H1 (cell line): ENCODE measurements around the gene WFDC10A. TPM values are rescaled to one million over a fixed set of nuclear protein-coding genes. Genes with fewer than 3 reads are reported as not detected.
"Not testable (repeated sequence)": the region's sequence is repeated elsewhere in the genome, so short reads cannot be mapped to it uniquely, and the experiment has no call there.

Source experiments
- CTCF ChIA-PET: fragments of 300-600 bp; sonication (Branson Sonifier 250); formaldehyde crosslinking; loops from one replicate; lab custom pipeline; 2021; ENCODE audit not compliant: partially characterized antibody; lab: Charles Lee
- POLR2A ChIA-PET: fragments of 300-600 bp; sonication (Branson Sonifier 250); formaldehyde crosslinking; loops from one replicate; lab custom pipeline; 2021; ENCODE audit warnings: inconsistent platforms; ENCODE audit not compliant: partially characterized antibody; lab: Charles Lee
- DNase-seq, 2 experiments: peaks; one replicate each; pipeline versions ENCODE4 v3.0.0 to v3.0.0-alpha.2; 2010 to 2022; ENCODE audit warnings: low spot score in 2 of 2, low read depth in 1 of 2, mixed read lengths in 1 of 2
- FAIRE-seq: peaks from 2 replicates; lab custom pipeline; 2011; peaks lifted over from hg19 to GRCh38; lab: Jason Lieb, UNC
- H2AFZ ChIP-seq: 2 replicates; pipeline ENCODE4 v1.8.1; 2012; ENCODE audit warnings: low read length, inconsistent platforms
- H2AK5ac ChIP-seq: 2 replicates; pipeline ENCODE4 v1.6.1; 2013; ENCODE audit warnings: low read depth, low read length
- H2BK120ac ChIP-seq: replicated peaks from 2 replicates; pipeline ENCODE3; 2013; ENCODE audit warnings: low read depth, low read length, inconsistent platforms
- H2BK12ac ChIP-seq: 2 replicates; pipeline ENCODE4 v1.6.1; 2013; ENCODE audit warnings: low read depth, low read length
- H2BK15ac ChIP-seq: 2 replicates; pipeline ENCODE4 v1.6.1; 2013; ENCODE audit warnings: low read length
- H2BK20ac ChIP-seq: 2 replicates; pipeline ENCODE4 v1.6.1; 2013; ENCODE audit warnings: low read length
- H2BK5ac ChIP-seq: 2 replicates; pipeline ENCODE4 v1.6.1; 2013; ENCODE audit warnings: low read depth, low read length
- H3K14ac ChIP-seq: 2 replicates; pipeline ENCODE4 v1.6.1; 2013; ENCODE audit warnings: inconsistent platforms; ENCODE audit not compliant: insufficient read length
- H3K18ac ChIP-seq: 2 replicates; pipeline ENCODE4 v1.6.1; 2013; ENCODE audit warnings: low read length; ENCODE audit errors: extremely low read depth
- H3K23ac ChIP-seq: 2 replicates; pipeline ENCODE4 v1.6.1; 2013; ENCODE audit warnings: inconsistent platforms; ENCODE audit not compliant: insufficient read length
- H3K23me2 ChIP-seq: 2 replicates; pipeline ENCODE4 v1.6.1; 2013; ENCODE audit warnings: low read depth, low read length
- H3K27ac ChIP-seq: 2 replicates; pipeline ENCODE4 v1.6.1; 2011; ENCODE audit warnings: low read depth, low read length, inconsistent platforms
- H3K27me3 ChIP-seq, 4 experiments: replicated peaks in 1 of 4; 1 replicate in 1 of 4; 2 replicates in 3 of 4; pipeline versions ENCODE4 v1.6.1 to v1.8.1; 2011 to 2013; ENCODE audit warnings: low read length in 3 of 4, mild to moderate bottlenecking in 3 of 4, inconsistent platforms in 2 of 4, mixed read lengths in 2 of 4, moderate library complexity in 1 of 4; ENCODE audit not compliant: control insufficient read depth in 3 of 4, insufficient read depth in 3 of 4; ENCODE audit errors: extremely low read depth in 1 of 4
- H3K36me3 ChIP-seq, 4 experiments: 2 replicates each; pipeline versions ENCODE4 v1.6.1 to v1.8.1; 2011 to 2013; ENCODE audit warnings: mild to moderate bottlenecking in 4 of 4, low read length in 3 of 4, moderate library complexity in 2 of 4, control low read depth in 1 of 4, inconsistent platforms in 1 of 4; ENCODE audit not compliant: insufficient read depth in 4 of 4, control insufficient read depth in 2 of 4
- H3K4ac ChIP-seq: replicated peaks from 2 replicates; pipeline ENCODE3; 2013; ENCODE audit warnings: low read length, low read depth, mixed read lengths, inconsistent platforms; ENCODE audit not compliant: insufficient read length
- H3K4me1 ChIP-seq, 4 experiments: replicated peaks in 1 of 4; 1 replicate in 1 of 4; 2 replicates in 3 of 4; pipeline versions ENCODE4 v1.6.1 to v1.8.1; 2011 to 2013; ENCODE audit warnings: low read length in 3 of 4, inconsistent platforms in 2 of 4, mixed read lengths in 1 of 4; ENCODE audit not compliant: insufficient read depth in 4 of 4, control insufficient read depth in 3 of 4
- H3K4me2 ChIP-seq, 2 experiments: 2 replicates each; pipeline versions ENCODE4 v1.6.1 to v1.8.1; 2011 to 2013; ENCODE audit warnings: low read depth in 2 of 2, low read length in 2 of 2, control low read depth in 1 of 2, inconsistent platforms in 1 of 2, mild to moderate bottlenecking in 1 of 2; ENCODE audit not compliant: insufficient read depth in 1 of 2
- H3K4me3 ChIP-seq, 4 experiments: fragments of 200-600, 300-600 bp in 1 of 4; sonication (generic), shearing (Covaris generic), sonication (Bioruptor Twin) in 1 of 4; 2 replicates each; pipeline versions ENCODE4 v1.5.1 to v1.8.1; 2011 to 2016; ENCODE audit warnings: low read length in 4 of 4, low read depth in 3 of 4, control low read depth in 2 of 4, inconsistent platforms in 2 of 4, mild to moderate bottlenecking in 2 of 4, mixed read lengths in 1 of 4, moderate library complexity in 1 of 4; ENCODE audit not compliant: insufficient read depth in 2 of 4; ENCODE audit errors: extremely low read depth in 1 of 4
- H3K56ac ChIP-seq: replicated peaks from 2 replicates; pipeline ENCODE3; 2013; ENCODE audit warnings: low read depth, mild to moderate bottlenecking, mixed read lengths, low read length, inconsistent platforms; ENCODE audit not compliant: insufficient read length
- H3K79me1 ChIP-seq: 2 replicates; pipeline ENCODE4 v1.6.1; 2013; ENCODE audit warnings: low read depth, low read length, control low read depth
- H3K79me2 ChIP-seq, 2 experiments: 2 replicates each; pipeline versions ENCODE4 v1.6.1 to v1.8.1; 2012 to 2013; ENCODE audit warnings: low read length in 2 of 2, mild to moderate bottlenecking in 2 of 2, inconsistent platforms in 1 of 2; ENCODE audit not compliant: insufficient read depth in 2 of 2, control insufficient read depth in 1 of 2
- H3K9ac ChIP-seq, 4 experiments: replicated peaks in 1 of 4; 1 replicate in 1 of 4; 2 replicates in 3 of 4; pipeline versions ENCODE4 v1.6.1 to v1.8.1; 2011 to 2013; ENCODE audit warnings: low read depth in 3 of 4, low read length in 3 of 4, control low read depth in 2 of 4, mild to moderate bottlenecking in 2 of 4, moderate library complexity in 2 of 4, inconsistent platforms in 1 of 4; ENCODE audit errors: extremely low read depth in 1 of 4
- H3K9me3 ChIP-seq, 2 experiments: 2 replicates each; pipeline versions ENCODE4 v1.6.1 to v1.8.1; 2012 to 2013; ENCODE audit warnings: mild to moderate bottlenecking in 2 of 2, moderate library complexity in 2 of 2, control low read depth in 1 of 2, inconsistent platforms in 1 of 2, low read depth in 1 of 2, low read length in 1 of 2, mixed read lengths in 1 of 2; ENCODE audit not compliant: insufficient read depth in 2 of 2
- H4K20me1 ChIP-seq, 2 experiments: replicated peaks in 1 of 2; 2 replicates each; pipeline versions ENCODE3 to v1.8.1; 2011 to 2013; ENCODE audit warnings: inconsistent platforms in 2 of 2, low read length in 2 of 2, mild to moderate bottlenecking in 1 of 2; ENCODE audit not compliant: insufficient read depth in 2 of 2, control insufficient read depth in 1 of 2
- H4K5ac ChIP-seq: 2 replicates; pipeline ENCODE4 v1.6.1; 2013; ENCODE audit warnings: low read length, low read depth, mixed read lengths, inconsistent platforms; ENCODE audit not compliant: insufficient read length
- H4K8ac ChIP-seq: 2 replicates; pipeline ENCODE4 v1.8.0; 2013; ENCODE audit warnings: mild to moderate bottlenecking, moderate library complexity, low read length, inconsistent platforms; ENCODE audit not compliant: insufficient read depth; ENCODE audit errors: extremely low read depth
- H4K91ac ChIP-seq: replicated peaks from 2 replicates; pipeline ENCODE3; 2013; ENCODE audit warnings: low read length, mixed read lengths, inconsistent platforms; ENCODE audit not compliant: insufficient read length
- KDM1A ChIP-seq: fragments of 200-600, 300-600 bp; sonication (generic); IDR thresholded peaks from 2 replicates; pipeline ENCODE4 v1.7.1; 2016; ENCODE audit warnings: mild to moderate bottlenecking, low read length, borderline replicate concordance
- YY1 ChIP-seq: IDR thresholded peaks from 2 replicates; pipeline ENCODE4 v1.6.1; 2011; ENCODE audit warnings: low read depth, mild to moderate bottlenecking, low read length
- WGBS, 2 experiments: shearing (Covaris generic) in 1 of 2; methylation state at CpG; one replicate each; pipeline versions ENCODE4 v1.1.6 to v1.1.7; 2013 to 2015; ENCODE audit warnings: low lambda C conversion rate in 2 of 2, mixed read lengths in 2 of 2, inconsistent platforms in 1 of 2, low coverage in 1 of 2, missing lambda C conversion rate in 1 of 2; ENCODE audit not compliant: insufficient replicate concordance in 2 of 2, insufficient coverage in 1 of 2, insufficient read length in 1 of 2; ENCODE audit errors: extremely low coverage in 1 of 2, missing lambda C conversion rate in 1 of 2; 5-methylcytosine and 5-hydroxymethylcytosine counted together
- polyA plus RNA-seq, 7 experiments: library from polyadenylated mRNA; depleted of rRNA in 3 of 7; stranded (reverse) in 5 of 7; unstranded in 2 of 7; fragments of >200 nt in 5 of 7; fragments of 200-250 nt in 2 of 7; gene quantifications; 1 replicate in 5 of 7; 2 replicates in 1 of 7; 4 replicates in 1 of 7; pipeline versions ENCODE4 v1.2.1 to v1.2.3, GENCODE V29; 2011 to 2013; ENCODE audit warnings: missing spikeins in 2 of 7, mixed read lengths in 2 of 7
- total RNA-seq: library from RNA; stranded (reverse); fragmentation: NEBNext Ultra II Directional; extraction: Animal tissue kit (Norgen Biotek cat#: 25700); gene quantifications from 2 replicates; pipeline ENCODE4 v1.2.1, GENCODE V29; 2021

The WFDC10A gene
- total and polyA plus RNA-seq, 2 of the 8 experiments (the other 6 are each of a cell fraction or from before 2014, with no cell fraction given) = not detected

- no peak for TF ChIP-seq YY1
- no peak for TF ChIP-seq KDM1A
These were observed 10.1 kb downstream of the WFDC10A start (continued) for GRCh38 chr20:45639687-45640086.

- H3K56ac ChIP-seq, H3K4me2 ChIP-seq, H4K20me1 ChIP-seq, H3K23ac ChIP-seq, H4K8ac ChIP-seq, H3K79me2 ChIP-seq, H4K91ac ChIP-seq, DNase-seq, H2BK20ac ChIP-seq, H3K23me2 ChIP-seq, H3K4me1 ChIP-seq, H3K4ac ChIP-seq, H4K5ac ChIP-seq, H3K36me3 ChIP-seq, H3K9ac ChIP-seq, H2BK5ac ChIP-seq, CTCF ChIA-PET, H3K27ac ChIP-seq, POLR2A ChIA-PET, H3K27me3 ChIP-seq, H2AK5ac ChIP-seq, H3K18ac ChIP-seq, H2BK15ac ChIP-seq, H3K79me1 ChIP-seq, H3K9me3 ChIP-seq, H3K14ac ChIP-seq, H3K4me3 ChIP-seq, H2AFZ ChIP-seq, FAIRE-seq, H2BK12ac ChIP-seq, H2BK120ac ChIP-seq: not testable (repeated sequence)
- 98% methylated on average over 9 of the region's 24 CpGs; no CpG with 5 or more reads in 1 of the 2 experiments for whole genome bisulfite sequencing, 2 experiments
These were observed 11.5 kb downstream of the WFDC10A start for GRCh38 chr20:45641076-45641475.
